Dermis blood vessel endothelial cell (primary cell): ENCODE results near the gene HMCN1. TPM values are rescaled to one million over a fixed set of nuclear protein-coding genes. Genes with fewer than 3 reads are reported as not detected.

Experiments
- DNase-seq: peaks from one replicate; pipeline ENCODE4 v3.0.0; 2010
- total RNA-seq: library from RNA; depleted of rRNA; stranded (reverse); fragments of >200 nt; gene quantifications from 2 replicates; pipeline ENCODE4 v1.2.3, GENCODE V29; 2014

The HMCN1 gene
- total RNA-seq, result 3.6 and 8.3 TPM in 2 replicates

DNA sequence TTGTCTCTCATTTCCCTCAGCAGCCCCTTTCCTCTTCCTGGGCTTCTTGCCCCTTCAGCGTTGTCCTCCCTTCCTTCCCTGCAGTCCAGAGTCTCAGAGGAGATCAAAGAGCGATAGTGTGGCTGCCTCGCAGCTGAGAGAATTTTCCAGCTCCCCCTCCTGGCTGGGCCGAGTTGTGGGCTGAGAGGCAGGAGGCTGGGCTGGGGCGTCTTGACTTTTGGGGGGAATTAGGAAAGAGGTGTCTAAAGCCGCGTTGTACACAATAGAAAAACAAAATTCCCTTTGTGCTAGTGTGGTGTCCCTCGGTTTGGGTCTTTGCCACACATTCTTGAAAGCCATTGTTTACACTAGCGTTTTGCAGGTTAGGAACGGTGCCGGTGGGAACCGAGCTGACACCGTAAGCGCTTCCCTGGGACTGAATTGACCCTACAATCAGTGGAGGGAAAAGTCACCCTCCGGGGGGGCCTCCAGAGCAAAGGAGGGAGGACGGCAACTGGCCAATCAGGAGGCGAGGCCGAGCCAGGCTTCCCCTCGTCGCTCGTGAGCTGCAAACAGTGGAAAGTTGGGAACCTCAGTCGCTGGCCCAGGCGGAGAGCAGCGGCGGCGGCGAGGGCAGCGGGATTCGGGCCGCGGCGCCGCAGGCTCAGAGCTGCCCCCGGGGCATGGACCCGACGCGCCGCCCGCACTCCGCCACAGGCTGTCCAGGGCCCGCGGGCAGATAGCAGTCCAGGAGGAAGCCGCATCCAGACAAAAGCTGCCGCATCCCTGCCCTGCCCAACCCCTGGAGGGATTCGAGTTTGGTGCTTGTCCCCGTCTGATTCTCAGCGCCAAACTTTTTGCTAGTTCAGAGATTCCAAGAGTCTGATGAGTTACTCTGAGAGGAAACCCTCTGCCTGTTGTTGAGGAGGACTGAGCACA lies at the start of gene HMCN1:
TSS of gene HMCN1 (plus strand) at position 574 of the 918 bp plus-strand sequence. CDS start 389 bp downstream, outside the sequence.
- DNase-seq, result peak; percentile 61

DNA sequence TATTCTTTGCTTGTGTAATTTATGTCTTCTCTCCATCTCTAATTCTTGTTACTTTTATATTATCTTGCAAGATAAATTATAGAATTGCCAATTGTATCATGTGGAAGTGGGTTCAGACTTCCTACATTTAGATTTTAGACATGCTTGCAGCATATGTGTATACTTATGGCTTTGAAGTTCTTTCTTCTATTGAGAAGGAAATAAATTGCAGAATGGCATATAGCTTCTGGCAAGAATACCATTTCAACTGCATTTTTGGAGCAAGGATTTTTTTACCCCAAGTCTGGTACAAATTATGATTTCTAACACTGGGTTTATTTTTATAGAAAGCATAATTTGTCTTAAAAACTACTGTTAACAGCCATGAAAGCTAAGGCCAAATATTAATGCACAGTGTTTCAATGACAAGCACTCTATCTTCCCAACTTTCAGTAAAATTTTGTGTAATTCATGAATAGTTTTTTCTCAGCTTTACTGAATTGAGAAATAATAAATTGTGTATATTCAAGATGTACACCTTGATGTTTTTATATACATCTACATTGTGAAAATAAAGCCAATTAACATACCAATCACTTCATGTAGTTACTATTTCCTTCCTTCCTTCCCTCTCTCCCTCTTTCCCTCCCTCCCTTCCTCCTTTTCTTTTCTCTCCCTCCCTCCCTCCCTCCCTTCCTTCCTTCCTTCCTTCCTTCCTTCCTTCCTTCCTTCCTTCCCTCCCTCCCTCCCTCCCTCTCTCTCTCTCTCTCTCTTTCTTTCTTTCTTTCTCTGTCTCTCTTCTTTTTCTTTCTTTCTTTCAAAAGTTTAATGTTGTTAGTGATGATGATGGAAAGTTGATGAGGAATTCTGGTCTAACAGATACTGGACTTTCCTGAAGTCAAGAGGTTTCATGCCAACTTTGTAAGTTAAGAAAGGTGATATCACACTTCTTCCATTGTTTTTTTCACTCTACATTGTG lies 47.1 kb upstream of the HMCN1 start:
- no peak for DNase-seq

DNA sequence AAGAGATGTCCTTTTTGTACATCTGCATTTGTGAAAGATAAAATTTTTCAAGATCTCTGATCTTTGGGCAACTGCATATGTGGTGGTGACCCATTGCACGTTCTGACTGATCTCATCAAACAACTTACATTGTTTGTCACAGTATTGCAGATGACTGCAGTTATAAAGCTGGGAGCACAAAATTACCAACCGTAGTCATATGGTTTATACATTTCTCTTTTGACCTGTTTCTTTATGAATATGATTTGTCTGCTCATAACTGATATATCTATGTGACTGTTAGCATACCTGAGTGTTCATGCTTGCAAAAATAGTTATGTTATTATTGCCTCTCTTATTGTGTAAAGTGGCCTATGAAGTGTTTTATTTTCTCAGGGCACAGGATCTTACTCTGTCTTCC lies 43.7 kb upstream of the HMCN1 start:
- no peak for DNase-seq

DNA sequence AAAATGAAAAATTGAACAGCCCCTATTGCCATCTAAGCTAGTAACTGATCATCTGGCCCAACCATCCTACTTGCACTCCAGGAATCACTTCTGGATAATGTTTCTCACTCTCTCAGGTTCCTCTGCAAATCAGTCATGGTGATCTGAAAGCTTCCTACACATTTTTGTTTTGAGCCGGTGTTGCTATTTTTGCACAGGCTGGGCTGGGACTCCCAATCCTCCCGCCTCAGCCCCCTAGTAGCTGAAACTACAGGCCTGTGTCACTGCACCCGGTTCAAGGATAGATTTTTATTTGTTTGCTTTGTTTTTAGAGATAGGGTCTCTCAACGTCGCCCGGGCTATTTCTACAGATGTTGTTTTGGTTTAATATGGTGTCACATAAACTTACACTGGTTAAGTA lies 40.5 kb upstream of the HMCN1 start:
- no peak for DNase-seq

DNA sequence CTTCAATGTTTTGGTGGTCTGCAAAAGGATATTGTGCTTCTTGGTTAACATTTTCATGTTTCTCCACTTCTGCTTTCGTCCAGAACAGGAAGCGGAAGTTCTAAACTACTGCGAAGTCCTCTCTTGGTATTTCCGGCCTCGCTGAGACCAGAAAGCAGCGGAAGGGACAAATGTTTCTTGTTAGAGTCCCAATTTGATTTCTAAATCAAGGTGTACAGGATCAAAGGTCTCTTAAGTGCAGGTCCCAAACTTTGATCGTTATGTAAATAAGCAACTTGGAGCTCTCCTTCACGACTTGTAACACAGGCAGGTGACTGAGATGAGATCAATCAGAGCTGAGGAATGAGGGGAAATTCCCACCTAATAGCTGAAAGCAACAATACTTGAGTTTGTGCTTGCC lies 40.1 kb upstream of the HMCN1 start:
- peak; percentile 70 for DNase-seq

DNA sequence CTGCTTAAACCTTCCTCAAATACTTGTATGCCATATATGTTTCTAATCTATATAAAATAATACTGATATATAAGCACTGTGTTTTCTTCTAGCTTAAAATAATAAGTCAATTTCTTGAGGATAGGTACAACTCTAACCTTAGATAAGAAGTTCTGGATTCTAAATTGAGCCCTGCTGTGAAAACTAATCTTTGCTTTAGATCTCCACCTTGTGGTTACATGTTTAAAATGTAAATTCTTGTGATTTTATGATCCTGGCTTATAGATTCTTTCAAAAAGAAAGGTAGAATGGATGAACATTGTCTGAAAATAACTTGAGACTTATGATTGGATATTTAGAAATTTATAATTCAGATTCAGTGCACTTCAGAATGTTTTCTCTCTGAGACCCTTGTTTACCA lies 38.9 kb upstream of the HMCN1 start:
- peak; percentile 41 for DNase-seq

DNA sequence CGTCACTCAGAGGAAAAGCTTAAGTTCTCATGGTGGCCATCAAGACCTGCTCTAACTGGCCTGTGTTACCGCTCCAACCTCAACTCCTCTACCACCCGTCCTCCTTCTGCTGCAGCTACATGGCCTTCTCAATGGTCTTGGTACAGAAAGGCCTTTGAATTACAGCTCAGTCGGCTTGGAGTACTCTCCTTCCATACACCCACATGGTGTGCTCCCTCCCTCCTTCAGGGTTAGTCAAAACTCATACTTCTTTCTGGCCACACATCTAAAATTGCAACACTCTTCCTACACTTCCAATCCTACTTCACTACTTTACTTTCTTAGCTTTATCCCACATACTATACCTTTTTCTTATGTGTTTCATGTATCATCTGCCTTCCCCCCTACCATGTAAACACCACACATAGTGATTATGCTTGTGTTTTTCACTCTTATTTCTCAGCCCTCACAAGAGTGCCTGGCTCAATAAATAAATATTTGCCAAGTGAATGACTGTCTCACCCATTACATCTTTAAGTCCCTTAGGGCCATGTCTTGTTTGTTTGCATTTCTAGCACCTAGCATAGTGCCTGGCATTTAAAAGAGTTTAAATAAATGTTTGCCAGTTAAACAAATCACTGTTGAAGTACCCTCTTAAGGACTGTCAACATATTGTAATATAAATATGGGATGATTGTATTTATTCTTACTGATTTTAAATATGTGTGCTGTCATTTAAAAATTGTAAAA lies 37.6 kb upstream of the HMCN1 start:
- DNase-seq, result no peak

DNA sequence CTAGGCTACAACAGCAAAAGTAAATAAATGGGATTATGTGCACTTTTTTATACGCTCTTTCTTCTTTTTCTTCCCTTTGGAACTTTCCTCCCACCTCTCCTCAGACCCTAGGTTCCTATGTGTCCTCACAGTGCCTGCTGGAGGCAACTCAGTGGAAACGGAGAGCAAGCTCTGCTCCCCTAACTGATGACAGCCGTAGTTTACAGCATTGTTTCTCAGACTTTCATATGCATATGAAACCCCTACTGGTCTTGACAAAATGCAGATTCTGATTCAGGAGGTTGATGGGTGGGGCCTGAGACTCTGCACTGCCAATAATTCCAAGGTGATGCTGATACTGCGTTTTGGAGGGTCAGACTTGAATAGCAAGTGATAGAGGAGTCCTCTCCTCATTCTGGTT lies 34.3 kb upstream of the HMCN1 start:
- no peak for DNase-seq

DNA sequence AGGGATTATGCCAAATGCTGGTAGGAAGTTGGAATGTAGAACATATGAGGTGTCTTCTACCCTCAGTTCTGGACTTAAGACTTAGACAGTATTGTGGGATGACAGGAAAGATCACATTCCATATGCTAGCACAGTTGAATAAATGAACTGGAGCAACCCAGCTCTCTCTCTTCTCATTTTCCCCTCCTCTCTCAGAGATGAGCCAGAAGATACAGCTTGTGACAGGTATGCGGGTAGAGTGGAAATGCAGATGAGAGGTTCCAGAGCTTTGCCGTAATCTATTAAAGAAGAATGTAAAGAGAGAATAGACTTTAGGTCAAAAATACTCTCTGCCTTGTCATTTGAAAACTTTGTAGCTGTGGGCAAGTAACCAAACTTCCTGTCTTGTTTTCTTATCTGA lies 32.5 kb upstream of the HMCN1 start:
- DNase-seq, result no peak

DNA sequence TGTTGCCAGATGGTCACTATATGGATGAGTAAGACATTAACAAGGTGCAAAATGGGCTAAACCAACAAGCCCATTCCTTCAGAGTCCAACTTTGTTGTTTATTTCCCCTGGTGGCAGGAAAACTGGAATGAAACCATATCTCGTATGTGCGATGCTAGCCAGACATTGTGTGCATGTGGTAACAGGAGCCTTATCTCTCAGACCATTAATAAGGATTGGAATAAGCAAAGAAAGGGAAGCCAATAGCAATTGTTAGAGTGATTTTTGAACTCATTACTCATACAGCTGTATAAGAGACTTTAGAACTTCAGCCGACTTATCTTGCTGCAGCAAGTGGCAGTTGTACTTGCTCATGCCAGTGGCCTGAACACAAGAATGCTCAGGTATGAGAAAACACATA lies 30.0 kb upstream of the HMCN1 start:
- DNase-seq, result no peak

DNA sequence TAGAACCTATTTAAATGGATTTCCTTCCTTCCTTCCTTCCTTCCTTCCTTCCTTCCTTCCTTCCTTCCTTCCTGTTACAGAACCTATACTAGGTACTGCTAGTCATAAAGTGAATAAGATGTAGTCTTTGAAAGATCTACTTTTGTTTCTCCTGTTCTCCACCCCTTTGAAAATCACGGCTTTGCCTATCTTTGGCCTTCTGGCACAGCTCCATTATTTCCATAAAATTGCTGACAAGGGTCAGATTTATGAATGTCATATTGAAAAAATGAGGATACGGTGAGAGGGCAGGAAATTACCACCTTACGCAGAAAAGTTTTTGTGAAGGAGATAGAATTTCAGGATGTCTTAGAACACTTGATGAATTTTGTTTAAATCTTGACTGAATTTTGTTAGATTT lies 18.1 kb upstream of the HMCN1 start:
- no peak for DNase-seq

DNA sequence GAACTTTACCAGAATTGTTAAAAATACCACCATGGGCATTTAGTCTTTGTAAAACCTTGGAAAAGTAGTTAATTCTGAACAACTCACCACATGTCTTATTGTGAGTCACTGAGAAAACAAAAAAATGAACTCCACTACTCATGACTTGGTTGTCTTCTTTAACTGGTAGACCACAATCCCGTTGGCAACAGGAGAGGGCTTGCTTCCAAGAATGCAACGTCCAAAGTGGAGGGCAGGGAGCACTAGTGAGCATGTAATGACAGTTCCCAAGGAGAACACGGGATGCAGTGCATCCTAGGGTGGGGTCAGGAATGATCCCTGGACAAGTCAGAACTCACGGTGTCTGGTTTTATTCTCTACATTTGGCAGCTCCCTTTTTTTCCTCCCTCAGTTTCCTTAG lies 15.2 kb upstream of the HMCN1 start:
- DNase-seq, result peak; percentile 22

DNA sequence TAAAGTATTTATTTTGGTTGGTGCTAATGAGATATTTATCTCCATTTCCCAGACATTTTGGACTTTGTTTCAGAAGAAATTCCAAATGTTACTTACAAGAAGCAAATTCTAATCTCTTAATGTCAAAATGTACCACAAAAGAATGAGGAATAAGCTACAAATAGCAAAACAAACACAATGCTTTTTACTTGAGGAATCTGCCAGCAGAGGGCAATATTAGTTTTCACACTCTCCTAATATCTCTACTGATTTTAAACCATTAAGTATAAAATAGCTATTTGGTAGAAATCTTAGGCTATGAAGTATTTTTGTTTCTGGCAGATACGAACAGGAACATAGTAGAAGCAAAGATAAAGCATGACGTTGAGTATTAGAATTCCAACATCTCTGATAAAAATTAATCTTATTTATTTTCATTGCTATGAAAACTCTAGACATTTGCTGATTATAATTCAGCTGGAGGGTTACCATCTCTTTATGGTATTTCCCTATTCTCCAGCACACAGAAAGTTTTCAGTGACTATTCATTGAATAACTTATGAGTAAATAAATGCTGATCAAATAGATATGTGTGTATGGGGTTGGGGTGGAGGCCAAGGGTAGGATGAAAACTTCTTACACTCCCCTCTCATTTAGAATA lies 13.4 kb upstream of the HMCN1 start:
- peak; percentile 68 for DNase-seq

DNA sequence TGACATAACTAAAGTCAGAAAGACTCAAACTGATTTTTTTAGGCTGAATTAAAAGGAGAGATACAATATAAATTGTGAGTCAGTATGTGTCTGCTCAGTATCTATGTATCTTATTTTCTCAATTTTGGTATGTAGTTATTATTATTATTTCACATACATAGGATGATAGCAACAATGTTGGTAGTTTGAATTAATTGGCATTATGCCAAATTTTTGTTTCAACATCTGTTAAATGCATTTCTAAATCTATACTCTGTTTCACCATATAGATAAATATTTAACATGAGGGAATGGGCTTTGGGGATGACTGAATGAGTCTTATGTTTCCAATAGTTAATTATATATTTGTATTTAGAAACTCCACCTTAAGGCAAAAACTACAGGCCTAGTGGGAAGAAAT lies 12.6 kb upstream of the HMCN1 start:
- no peak for DNase-seq

DNA sequence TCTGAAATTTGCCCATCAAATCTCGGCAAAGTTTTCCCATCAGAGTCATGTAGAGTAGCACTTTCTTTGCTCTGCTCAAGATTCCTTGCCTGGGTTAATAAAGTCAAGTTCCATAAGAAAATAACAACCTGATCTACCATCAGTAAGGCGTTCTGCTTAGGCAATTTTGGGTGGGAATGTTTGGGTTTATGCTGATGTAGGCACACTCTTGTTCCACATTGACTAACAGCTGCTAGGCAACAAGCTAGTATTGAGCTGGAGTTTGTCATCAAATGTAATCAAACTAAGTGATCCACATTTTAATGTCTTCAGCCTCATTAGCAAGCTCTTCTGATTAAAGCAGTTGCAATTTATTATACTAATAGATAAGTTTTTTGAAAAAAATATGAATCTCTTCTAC lies 12.1 kb upstream of the HMCN1 start:
- no peak for DNase-seq

DNA sequence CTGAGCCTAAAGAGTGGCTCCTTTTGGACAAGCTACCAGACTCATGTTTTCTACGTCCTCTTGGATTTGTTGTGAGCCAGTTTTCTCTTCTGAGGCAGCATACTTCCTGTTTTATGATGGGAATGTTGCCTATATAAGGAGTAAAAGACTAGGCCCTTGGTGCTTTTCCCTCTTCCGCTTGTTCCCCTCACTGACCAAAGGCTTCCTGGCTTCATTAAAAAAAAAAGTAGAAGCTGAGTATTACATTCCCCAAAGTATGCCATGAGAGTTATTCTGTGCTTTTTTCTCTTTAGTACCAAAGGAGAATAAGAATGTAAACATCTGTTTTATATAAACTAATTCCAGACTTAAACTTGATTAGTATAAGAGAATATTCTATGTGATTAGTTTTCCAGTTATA lies 6.5 kb upstream of the HMCN1 start:
- DNase-seq, result no peak

DNA sequence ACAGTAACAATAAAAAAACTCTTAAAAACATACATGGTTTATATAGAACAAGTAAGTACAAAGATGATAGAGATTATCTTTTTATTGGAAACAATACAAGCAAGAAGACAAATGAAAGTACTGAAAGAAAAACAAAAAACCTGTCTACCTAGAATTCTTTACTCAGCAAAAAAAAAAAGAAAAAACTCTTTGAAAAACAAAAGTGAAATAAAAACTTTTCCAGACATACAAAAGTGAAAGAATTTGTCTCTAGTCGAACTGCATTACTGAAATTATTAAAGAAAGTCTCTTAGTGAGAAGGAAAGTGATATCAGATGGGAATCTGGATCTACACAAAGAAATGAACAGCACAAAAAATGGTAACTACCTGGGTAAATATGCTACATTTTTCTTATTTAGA lies 2.7 kb upstream of the HMCN1 start:
- DNase-seq, result no peak

DNA sequence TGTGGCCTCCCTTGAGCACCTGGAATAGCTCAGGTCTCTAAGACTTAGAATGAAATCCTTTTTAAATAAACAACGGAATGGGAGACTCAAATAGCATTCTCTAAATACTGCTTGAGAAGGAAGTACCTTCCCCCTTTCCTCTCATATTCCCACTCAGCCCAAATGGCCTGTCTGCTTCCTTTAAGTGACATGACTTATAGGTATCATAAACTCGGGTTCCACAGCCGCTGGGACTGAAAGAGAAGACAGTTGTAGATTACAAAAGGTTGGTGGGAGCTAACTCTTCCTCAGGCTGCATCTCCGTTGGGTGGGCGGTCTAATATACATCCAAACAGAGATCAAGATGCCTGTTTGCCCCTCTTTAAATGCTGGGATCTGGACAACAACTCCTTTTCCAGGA lies 1.2 kb upstream of the HMCN1 start:
- DNase-seq, result no peak

DNA sequence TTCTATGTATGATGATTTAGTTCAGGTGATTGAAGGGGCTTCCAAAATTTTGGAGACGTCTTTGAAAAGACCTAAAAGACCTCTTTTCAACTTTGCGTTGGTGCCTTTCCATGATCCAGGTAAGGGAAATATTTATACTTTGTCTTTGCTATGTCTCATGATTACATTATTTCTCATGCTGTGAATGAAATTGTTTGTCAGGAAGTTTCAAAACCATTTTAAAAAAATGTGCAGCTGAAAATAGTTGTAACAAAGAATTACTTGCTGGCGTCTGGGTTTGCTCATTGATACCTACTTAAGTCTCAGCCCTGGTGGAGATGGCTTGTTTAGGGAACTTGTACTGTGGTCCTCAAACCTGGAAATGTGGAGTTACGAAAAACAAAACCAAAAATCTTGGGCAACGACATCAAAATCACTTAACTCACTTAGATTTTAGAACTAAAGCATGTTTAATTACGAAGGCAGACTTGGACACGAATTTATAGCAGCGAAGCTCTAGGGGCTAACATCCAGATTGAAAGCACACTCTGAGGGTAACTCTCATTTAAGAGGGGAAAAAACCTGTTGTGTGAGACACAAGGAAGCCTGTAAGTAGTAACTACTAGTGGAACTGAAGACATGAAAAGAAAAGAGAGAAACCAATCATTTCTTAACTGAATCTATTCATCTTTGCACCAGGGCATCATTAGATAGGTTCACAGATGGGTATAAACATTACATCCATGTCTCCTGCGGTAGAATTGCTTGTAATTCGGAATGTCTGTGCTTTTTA lies 924 bp downstream of the HMCN1 start:
- no peak for DNase-seq

DNA sequence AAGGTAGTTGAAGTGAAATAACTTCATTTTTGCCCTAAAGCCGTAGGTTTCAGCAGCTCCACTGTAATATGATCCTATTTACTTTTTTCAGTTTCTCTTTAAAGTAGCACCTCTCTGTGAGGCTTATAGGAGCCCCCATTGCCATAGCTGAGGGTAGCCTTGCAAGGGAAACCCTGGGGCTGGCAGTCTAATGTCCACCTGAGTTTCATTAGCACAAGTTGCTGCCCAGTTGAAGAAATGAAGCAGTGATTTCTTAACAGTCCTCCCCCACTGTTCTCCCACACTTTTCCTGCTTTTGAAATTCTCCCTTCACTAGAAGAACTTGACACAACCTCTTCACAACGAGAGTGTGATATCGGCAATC lies 1.5 kb downstream of the HMCN1 start:
- no peak for DNase-seq

DNA sequence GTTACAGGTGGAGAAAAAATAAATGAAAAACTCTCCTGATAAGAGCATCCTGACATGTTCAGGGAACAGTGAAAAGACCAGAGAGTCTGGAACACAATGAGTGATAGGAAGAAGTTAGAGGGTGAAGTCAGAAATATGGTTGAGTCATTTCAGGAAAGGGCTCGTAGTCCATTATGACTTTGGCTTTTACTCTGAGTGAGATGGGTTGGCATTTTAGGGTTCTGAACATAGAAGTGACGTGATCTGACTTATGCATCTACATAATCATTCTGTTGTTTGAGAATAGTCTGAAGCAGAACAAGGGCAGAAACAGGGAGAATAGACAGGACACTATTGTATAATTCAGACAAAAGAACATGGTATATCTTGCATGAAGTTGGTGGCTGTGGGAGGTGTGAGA lies 5.8 kb downstream of the HMCN1 start:
- DNase-seq, result no peak

DNA sequence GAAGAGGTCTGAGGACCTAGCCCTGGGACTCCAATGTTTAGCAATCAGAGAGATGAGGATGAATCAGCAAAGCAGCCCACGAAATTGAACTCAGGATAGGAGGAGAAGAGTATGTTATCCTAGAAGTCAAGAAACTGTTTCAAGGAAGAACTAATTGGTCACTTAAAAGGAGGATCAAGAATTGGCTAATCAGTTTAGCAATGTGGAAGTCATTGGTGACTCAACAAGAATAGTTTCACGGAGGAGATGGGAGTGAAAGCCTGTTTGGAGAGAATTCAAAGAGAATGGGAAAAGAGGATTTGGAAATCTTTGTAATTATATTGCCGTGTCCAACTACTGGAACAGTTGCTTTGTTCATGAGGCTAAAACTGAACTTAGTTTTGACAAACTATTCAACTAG lies 7.4 kb downstream of the HMCN1 start:
- no peak for DNase-seq
